Measurements from ENCODE around the gene HMGB3. TPM values are rescaled to one million over a fixed set of nuclear protein-coding genes. Genes with fewer than 3 reads are reported as not detected.
A peak's percentile ranks its signal among the peaks of the same experiment; 100 is the strongest.

HMGB3 gene
- total and polyA plus RNA-seq, 4 donors, result 9.2 to 46.7 (median 13.2) TPM

DNA sequence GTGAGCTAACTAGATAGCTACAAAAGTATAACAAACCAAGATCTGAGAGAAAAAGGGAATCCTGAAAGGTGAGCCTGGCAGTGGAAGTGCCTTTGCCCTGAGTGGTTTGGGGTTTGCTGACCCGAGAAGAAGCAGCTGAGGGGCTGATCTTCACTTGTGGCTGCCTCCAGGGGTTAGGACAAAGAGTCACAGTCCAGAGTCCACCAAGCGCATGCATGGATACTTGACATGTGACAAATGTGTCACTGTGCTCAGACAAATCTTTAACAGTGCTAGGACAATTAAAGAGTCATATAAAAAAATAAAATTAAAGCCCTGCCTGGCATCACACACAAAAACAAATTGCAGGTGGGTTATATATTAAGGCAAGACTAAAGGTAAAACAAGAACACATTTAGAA is 26.4 kb downstream of the HMGB3 start:
- DNase-seq (ENCODE audit: low spot score), result no peak
- WGBS, result 19% methylated on average over 2 of the region's 2 CpGs
- no peaks in the 10 kb centered on the region for H3K36me3 ChIP-seq (ENCODE audit: control insufficient read depth in 4 of 4, insufficient read depth in 3 of 4, low read depth in 1 of 4, low read length in 3 of 4)
- peaks cover 0 to 4% (median 2%) of the 10 kb centered on the region in 4 donors for H3K9me3 ChIP-seq (ENCODE audit: control insufficient read depth in 4 of 4, low read length in 3 of 4)
- H3K4me3 ChIP-seq (ENCODE audit: low read depth in 1 of 3, low read length in 3 of 3), result no peak overlapping the region
- H3K27me3 ChIP-seq (ENCODE audit: control insufficient read depth in 4 of 4, insufficient read depth in 4 of 4, low read length in 3 of 4), result no peaks in the 10 kb centered on the region
- H3K4me1 ChIP-seq (ENCODE audit: control insufficient read depth in 4 of 4, insufficient read depth in 4 of 4, low read length in 3 of 4), result peaks cover 0 to 3% (median 0%) of the 10 kb centered on the region in 4 donors
- no peak overlapping the region for H3K9ac ChIP-seq (ENCODE audit: low read depth in 1 of 2, low read length in 2 of 2)
- TF ChIP-seq TAF1 (conservative IDR thresholded peaks at IDR 0.05) (no peak), YY1 (IDR thresholded peaks at IDR 0.05) (no peak), HNF4A (conservative IDR thresholded peaks at IDR 0.05) (peak; percentile 53 to 54), RXRA (IDR thresholded peaks at IDR 0.05) (peak in 1 of 2 donors; percentile 5)
- TF ChIP-seq, protein P1, sequence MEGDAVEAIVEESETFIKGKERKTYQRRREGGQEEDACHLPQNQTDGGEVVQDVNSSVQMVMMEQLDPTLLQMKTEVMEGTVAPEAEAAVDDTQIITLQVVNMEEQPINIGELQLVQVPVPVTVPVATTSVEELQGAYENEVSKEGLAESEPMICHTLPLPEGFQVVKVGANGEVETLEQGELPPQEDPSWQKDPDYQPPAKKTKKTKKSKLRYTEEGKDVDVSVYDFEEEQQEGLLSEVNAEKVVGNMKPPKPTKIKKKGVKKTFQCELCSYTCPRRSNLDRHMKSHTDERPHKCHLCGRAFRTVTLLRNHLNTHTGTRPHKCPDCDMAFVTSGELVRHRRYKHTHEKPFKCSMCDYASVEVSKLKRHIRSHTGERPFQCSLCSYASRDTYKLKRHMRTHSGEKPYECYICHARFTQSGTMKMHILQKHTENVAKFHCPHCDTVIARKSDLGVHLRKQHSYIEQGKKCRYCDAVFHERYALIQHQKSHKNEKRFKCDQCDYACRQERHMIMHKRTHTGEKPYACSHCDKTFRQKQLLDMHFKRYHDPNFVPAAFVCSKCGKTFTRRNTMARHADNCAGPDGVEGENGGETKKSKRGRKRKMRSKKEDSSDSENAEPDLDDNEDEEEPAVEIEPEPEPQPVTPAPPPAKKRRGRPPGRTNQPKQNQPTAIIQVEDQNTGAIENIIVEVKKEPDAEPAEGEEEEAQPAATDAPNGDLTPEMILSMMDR (IDR thresholded peaks at IDR 0.05; ENCODE audit: low read depth, low read length, missing input control), result no peak
- no peak overlapping the region for H3K27ac ChIP-seq (ENCODE audit: low read depth in 1 of 2, low read length in 2 of 2)

DNA sequence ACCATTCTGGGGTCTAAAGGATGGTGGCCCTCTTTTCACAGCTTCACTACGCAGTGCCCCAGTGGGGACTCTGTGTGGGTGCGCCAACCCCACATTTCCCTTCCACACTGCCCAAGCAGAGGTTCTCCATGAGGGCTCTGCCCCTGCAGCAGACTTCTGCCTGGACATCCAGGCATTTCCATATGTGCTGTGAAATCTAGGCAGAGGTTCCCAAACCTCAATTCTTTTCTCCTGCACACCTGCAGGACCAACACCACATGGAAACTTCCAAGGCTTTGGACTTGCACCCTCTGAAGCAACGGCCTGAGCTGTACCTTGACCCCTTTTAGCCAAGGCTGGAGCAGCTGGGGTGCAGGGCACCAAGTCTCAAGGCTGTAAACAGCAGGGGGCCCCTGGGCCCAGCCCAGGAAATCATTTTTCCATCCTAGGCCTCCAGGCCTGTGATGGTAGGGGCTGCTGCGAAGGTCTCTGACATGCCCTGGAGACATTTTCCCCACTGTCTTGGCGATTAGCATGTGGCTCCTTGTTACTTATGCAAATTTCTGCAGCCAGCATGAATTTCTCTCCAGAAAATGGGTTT is 30.1 kb downstream of the HMGB3 start:
- H3K4me1 ChIP-seq (ENCODE audit: control insufficient read depth in 4 of 4, insufficient read depth in 4 of 4, low read length in 3 of 4), result no peaks in the 10 kb centered on the region
- no peaks in the 10 kb centered on the region for H3K27me3 ChIP-seq (ENCODE audit: control insufficient read depth in 4 of 4, insufficient read depth in 4 of 4, low read length in 3 of 4)
- H3K4me3 ChIP-seq (ENCODE audit: low read depth in 1 of 3, low read length in 3 of 3), result no peak overlapping the region
- no peak overlapping the region for H3K27ac ChIP-seq (ENCODE audit: low read depth in 1 of 2, low read length in 2 of 2)
- no peaks in the 10 kb centered on the region for H3K36me3 ChIP-seq (ENCODE audit: control insufficient read depth in 4 of 4, insufficient read depth in 3 of 4, low read depth in 1 of 4, low read length in 3 of 4)
- H3K9ac ChIP-seq (ENCODE audit: low read depth in 1 of 2, low read length in 2 of 2), result no peak overlapping the region
- H3K9me3 ChIP-seq (ENCODE audit: control insufficient read depth in 4 of 4, low read length in 3 of 4), result peaks cover 0 to 4% (median 2%) of the 10 kb centered on the region in 4 donors
- DNase-seq (ENCODE audit: low spot score), result no peak
- WGBS, result 88% methylated on average over 5 of the region's 5 CpGs
- no peak for TF ChIP-seq HNF4A (conservative IDR thresholded peaks at IDR 0.05)
- TF ChIP-seq RXRA (IDR thresholded peaks at IDR 0.05), result no peak
- no peak for TF ChIP-seq FOXA1 (IDR thresholded peaks at IDR 0.05)
- TF ChIP-seq, protein P1 (IDR thresholded peaks at IDR 0.05; ENCODE audit: low read depth, low read length, missing input control), result no peak
- no peak for TF ChIP-seq EGR1 (IDR thresholded peaks at IDR 0.05; ENCODE audit: low read depth in 2 of 2)
- TF ChIP-seq, protein P2, sequence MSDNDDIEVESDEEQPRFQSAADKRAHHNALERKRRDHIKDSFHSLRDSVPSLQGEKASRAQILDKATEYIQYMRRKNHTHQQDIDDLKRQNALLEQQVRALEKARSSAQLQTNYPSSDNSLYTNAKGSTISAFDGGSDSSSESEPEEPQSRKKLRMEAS (IDR thresholded peaks at IDR 0.05), result no peak

DNA sequence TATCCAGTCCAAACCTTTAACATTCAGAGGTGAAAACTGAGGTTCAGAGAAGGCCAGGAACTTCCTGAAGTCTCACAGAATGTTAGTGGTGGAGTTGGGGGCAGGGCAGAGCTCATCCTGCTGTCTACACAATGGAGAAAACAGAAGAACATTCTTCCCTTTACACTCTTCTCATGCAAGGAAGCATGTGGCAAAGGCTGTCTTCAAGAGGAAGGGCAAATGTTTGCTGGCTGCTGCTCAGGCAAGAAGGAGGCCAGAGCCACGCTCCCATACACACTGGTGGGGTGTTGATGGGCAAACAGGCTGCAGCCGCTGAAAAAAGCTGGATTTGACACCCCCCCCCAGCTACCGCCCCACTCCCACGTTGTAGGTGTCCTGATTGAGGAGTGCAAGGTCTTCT is 32.5 kb downstream of the HMGB3 start:
- Histone ChIP-seq H3K4me3 (ENCODE audit: low read depth in 1 of 3, low read length in 3 of 3) (no peak overlapping the region), H3K9ac (ENCODE audit: low read depth in 1 of 2, low read length in 2 of 2) (no peak overlapping the region), H3K9me3 (ENCODE audit: control insufficient read depth in 4 of 4, low read length in 3 of 4) (peaks cover 0 to 3% (median 0%) of the 10 kb centered on the region in 4 donors), H3K27me3 (ENCODE audit: control insufficient read depth in 4 of 4, insufficient read depth in 4 of 4, low read length in 3 of 4) (no peaks in the 10 kb centered on the region), H3K36me3 (ENCODE audit: control insufficient read depth in 4 of 4, insufficient read depth in 3 of 4, low read depth in 1 of 4, low read length in 3 of 4) (no peaks in the 10 kb centered on the region), H3K4me1 (ENCODE audit: control insufficient read depth in 4 of 4, insufficient read depth in 4 of 4, low read length in 3 of 4) (no peaks in the 10 kb centered on the region), H3K27ac (ENCODE audit: low read depth in 1 of 2, low read length in 2 of 2) (no peak overlapping the region)
- WGBS, result 61% methylated on average over 4 of the region's 4 CpGs
- DNase-seq (ENCODE audit: low spot score), result no peak
- TF ChIP-seq FOXA1 (IDR thresholded peaks at IDR 0.05) (no peak), TAF1 (conservative IDR thresholded peaks at IDR 0.05) (no peak), GABPA (IDR thresholded peaks at IDR 0.05 in 1 of 2, conservative IDR thresholded peaks at IDR 0.05 in 1 of 2) (no peak), FOXA2 (IDR thresholded peaks at IDR 0.05) (no peak), JUND (IDR thresholded peaks at IDR 0.05) (no peak), RAD21 (IDR thresholded peaks at IDR 0.05) (no peak), NR2F2 (IDR thresholded peaks at IDR 0.05) (no peak), HNF4A (conservative IDR thresholded peaks at IDR 0.05) (no peak), EGR1 (IDR thresholded peaks at IDR 0.05; ENCODE audit: low read depth in 2 of 2) (no peak), SP1 (IDR thresholded peaks at IDR 0.05) (no peak), HNF4G (IDR thresholded peaks at IDR 0.05) (no peak), YY1 (IDR thresholded peaks at IDR 0.05) (no peak)
- TF ChIP-seq, protein P2 (IDR thresholded peaks at IDR 0.05), result no peak
- TF ChIP-seq, protein P1 (IDR thresholded peaks at IDR 0.05; ENCODE audit: low read depth, low read length, missing input control), result no peak
- TF ChIP-seq, protein P3, sequence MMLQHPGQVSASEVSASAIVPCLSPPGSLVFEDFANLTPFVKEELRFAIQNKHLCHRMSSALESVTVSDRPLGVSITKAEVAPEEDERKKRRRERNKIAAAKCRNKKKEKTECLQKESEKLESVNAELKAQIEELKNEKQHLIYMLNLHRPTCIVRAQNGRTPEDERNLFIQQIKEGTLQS (IDR thresholded peaks at IDR 0.05), result no peak
- TF ChIP-seq, protein P4, sequence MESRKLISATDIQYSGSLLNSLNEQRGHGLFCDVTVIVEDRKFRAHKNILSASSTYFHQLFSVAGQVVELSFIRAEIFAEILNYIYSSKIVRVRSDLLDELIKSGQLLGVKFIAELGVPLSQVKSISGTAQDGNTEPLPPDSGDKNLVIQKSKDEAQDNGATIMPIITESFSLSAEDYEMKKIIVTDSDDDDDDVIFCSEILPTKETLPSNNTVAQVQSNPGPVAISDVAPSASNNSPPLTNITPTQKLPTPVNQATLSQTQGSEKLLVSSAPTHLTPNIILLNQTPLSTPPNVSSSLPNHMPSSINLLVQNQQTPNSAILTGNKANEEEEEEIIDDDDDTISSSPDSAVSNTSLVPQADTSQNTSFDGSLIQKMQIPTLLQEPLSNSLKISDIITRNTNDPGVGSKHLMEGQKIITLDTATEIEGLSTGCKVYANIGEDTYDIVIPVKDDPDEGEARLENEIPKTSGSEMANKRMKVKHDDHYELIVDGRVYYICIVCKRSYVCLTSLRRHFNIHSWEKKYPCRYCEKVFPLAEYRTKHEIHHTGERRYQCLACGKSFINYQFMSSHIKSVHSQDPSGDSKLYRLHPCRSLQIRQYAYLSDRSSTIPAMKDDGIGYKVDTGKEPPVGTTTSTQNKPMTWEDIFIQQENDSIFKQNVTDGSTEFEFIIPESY (IDR thresholded peaks at IDR 0.05), result no peak

Data from liver (tissue), 9 donors.